ENCODE data around the gene SOX13. TPM values are rescaled to one million over a fixed set of nuclear protein-coding genes. Genes with fewer than 3 reads are reported as not detected.

Gene SOX13
- total RNA-seq, 1 experiment from 2014 or later, result 171 TPM

DNA sequence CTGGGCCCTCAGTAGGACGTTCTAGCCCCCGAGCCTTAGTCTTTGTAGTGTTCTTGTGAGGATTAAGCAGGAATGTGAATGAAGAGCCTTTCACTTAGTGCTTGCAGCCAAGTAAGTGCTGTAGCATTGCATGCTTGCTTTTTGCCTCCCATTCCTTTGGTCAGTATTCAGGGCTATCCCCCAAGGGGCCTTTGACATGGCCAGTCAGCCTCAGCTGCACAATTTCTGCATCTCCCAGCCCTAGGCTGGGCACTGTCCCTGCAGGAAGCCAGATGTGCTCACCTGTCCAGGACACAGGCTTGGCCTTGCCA is 30.5 kb downstream of the SOX13 start (continued):
- TF ChIP-seq FOXP4 (CRISPR knock-in tag; IDR thresholded peaks at IDR 0.05) (no peak), NR1H2 (CRISPR knock-in tag; IDR thresholded peaks at IDR 0.05) (no peak), AR (CRISPR knock-in tag; IDR thresholded peaks at IDR 0.05) (no peak), NR2C2 (CRISPR knock-in tag; IDR thresholded peaks at IDR 0.05) (no peak), ZNF263 (CRISPR knock-in tag; IDR thresholded peaks at IDR 0.05; ENCODE audit: low read depth) (no peak)

- Mint-ChIP-seq H3K4me3 (no peak overlapping the region), H3K27me3 (ENCODE audit: low read depth) (no peaks in the 10 kb centered on the region), H3K9me3 (no peaks in the 10 kb centered on the region), H3K36me3 (no peaks in the 10 kb centered on the region), H3K4me1 (peaks cover 90% of the 10 kb centered on the region), H3K27ac (peak overlapping the region; percentile 90)
- DNase-seq (ENCODE audit: low spot score), result no peak
- ChIA-PET POLR2A (interaction anchor here (0.8 to 1.7 kb wide), 3 partner anchors 20 to 32 kb away, joined by 3 to 5 read pairs (median 3); partner anchors contain the start of gene SOX13), CTCF (interaction anchor here (1.3 kb wide), 1 partner anchor 58 kb away, joined by 4 read pairs; no protein-coding TSS in a partner anchor)
- no peak for ATAC-seq
- TF ChIP-seq ZNF317 (CRISPR knock-in tag; IDR thresholded peaks at IDR 0.05; ENCODE audit: borderline replicate concordance, low read depth) (no peak), AR (CRISPR knock-in tag; IDR thresholded peaks at IDR 0.05) (no peak), SOX15 (CRISPR knock-in tag; IDR thresholded peaks at IDR 0.05) (no peak), SMAD4 (CRISPR knock-in tag; IDR thresholded peaks at IDR 0.05) (no peak), CBFB (CRISPR knock-in tag; IDR thresholded peaks at IDR 0.05; ENCODE audit: low read depth) (no peak), RORB (CRISPR knock-in tag; IDR thresholded peaks at IDR 0.05) (no peak), NFE2L1 (CRISPR knock-in tag; IDR thresholded peaks at IDR 0.05) (no peak)
- TF ChIP-seq, protein P1, sequence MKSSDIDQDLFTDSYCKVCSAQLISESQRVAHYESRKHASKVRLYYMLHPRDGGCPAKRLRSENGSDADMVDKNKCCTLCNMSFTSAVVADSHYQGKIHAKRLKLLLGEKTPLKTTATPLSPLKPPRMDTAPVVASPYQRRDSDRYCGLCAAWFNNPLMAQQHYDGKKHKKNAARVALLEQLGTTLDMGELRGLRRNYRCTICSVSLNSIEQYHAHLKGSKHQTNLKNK (CRISPR knock-in tag; IDR thresholded peaks at IDR 0.05), result no peak
- TF ChIP-seq, protein P2, sequence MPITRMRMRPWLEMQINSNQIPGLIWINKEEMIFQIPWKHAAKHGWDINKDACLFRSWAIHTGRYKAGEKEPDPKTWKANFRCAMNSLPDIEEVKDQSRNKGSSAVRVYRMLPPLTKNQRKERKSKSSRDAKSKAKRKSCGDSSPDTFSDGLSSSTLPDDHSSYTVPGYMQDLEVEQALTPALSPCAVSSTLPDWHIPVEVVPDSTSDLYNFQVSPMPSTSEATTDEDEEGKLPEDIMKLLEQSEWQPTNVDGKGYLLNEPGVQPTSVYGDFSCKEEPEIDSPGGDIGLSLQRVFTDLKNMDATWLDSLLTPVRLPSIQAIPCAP (CRISPR knock-in tag; IDR thresholded peaks at IDR 0.05), result no peak
These were observed 31.6 kb downstream of the SOX13 start for GRCh38 chr1:204104331-204105130.

DNA sequence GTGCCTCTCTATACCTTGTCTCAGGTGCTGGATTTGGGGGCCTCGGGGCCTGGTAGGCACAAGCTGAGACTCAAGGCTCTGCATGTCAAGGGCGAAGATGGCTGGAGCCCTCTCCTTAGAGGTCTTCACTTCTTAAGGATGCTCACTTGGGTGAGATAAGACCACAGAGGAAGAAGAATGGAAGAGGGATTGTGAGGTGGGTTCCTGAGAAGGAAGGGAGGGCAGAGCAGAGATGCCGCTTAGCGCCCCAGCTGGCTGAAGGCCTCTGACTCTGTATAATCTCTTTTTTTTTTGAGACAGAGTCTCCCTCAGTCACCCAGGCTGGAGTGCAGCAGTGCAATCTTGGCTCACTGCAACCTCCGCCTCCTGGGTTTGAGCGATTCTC is 32.2 kb downstream of the SOX13 start:
- no peaks in the 10 kb centered on the region for H3K27me3 Mint-ChIP-seq (ENCODE audit: low read depth)
- no peaks in the 10 kb centered on the region for H3K9me3 Mint-ChIP-seq
- H3K27ac Mint-ChIP-seq, result peak overlapping the region; percentile 90
- H3K4me3 Mint-ChIP-seq, result no peak overlapping the region
- no peaks in the 10 kb centered on the region for H3K36me3 Mint-ChIP-seq
- ChIA-PET CTCF (no interaction called here), POLR2A (no interaction called here)
- H3K4me1 Mint-ChIP-seq, result peaks cover 89% of the 10 kb centered on the region
- DNase-seq (ENCODE audit: low spot score), result no peak
- ATAC-seq, result no peak
- TF ChIP-seq TCF7 (CRISPR knock-in tag; IDR thresholded peaks at IDR 0.05; ENCODE audit: low read depth) (no peak), ZNF425 (CRISPR knock-in tag; conservative IDR thresholded peaks at IDR 0.05) (no peak), GABPB1 (CRISPR knock-in tag; IDR thresholded peaks at IDR 0.05) (no peak), MYBL2 (CRISPR knock-in tag; IDR thresholded peaks at IDR 0.05) (no peak), ETV6 (CRISPR knock-in tag; IDR thresholded peaks at IDR 0.05) (no peak), ZSCAN18 (CRISPR knock-in tag; IDR thresholded peaks at IDR 0.05) (no peak), TEAD1 (CRISPR knock-in tag; IDR thresholded peaks at IDR 0.05) (no peak), GRHL2 (CRISPR knock-in tag; IDR thresholded peaks at IDR 0.05; ENCODE audit: insufficient replicate concordance, severe bottlenecking) (no peak)

Data from WTC11 (cell line).